K562 (cell line): ENCODE measurements around the gene PPP1R3G.

Experiments
- CXXC5 ChIP-seq: fragments of 250-450 bp; sonication (Bioruptor Pico); IDR thresholded peaks from 2 replicates; pipeline ENCODE4 v1.8.0; 2022; ENCODE audit warnings: inconsistent platforms, mild to moderate bottlenecking, moderate library complexity
- ILK ChIP-seq: fragments of 450-650 bp; IDR thresholded peaks from 2 replicates; pipeline ENCODE4 v1.6.1; 2016; ENCODE audit warnings: missing genetic modification characterization, low read depth, mild to moderate bottlenecking, missing compliant biosample characterization, moderate library complexity, borderline replicate concordance
- LCOR ChIP-seq: sonication (generic); formaldehyde crosslinking; IDR thresholded peaks from 2 replicates; pipeline ENCODE4 v1.8.0; 2022; ENCODE audit warnings: mild to moderate bottlenecking, missing genetic modification reagents
- POLR2A ChIP-seq: fragments of 450-650 bp; conservative IDR thresholded peaks from 2 replicates; pipeline ENCODE4 v1.6.1; 2016
- SNRNP70 ChIP-seq: fragments of 200-400 bp; formaldehyde crosslinking; optimal IDR thresholded peaks from 2 replicates; pipeline ENCODE3; 2017; ENCODE audit warnings: low read depth, low read length
- ZBTB7A ChIP-seq: IDR thresholded peaks from 2 replicates; pipeline ENCODE4 v1.6.1; 2011; ENCODE audit warnings: low read depth, mild to moderate bottlenecking, low read length, moderate library complexity, borderline replicate concordance; ENCODE audit not compliant: control insufficient read depth
- ZFX ChIP-seq: sonication (generic); formaldehyde crosslinking; IDR thresholded peaks from 2 replicates; pipeline ENCODE4 v1.8.0; 2022; ENCODE audit warnings: mild to moderate bottlenecking, missing genetic modification reagents, moderate library complexity
- TF ChIP-seq, protein P1 (sequence below), 3 experiments: IDR thresholded peaks in 2 of 3; conservative IDR thresholded peaks in 1 of 3; 2 replicates each; pipeline ENCODE4 v1.5.1; 2011 to 2012; ENCODE audit warnings: low read length in 3 of 3, mild to moderate bottlenecking in 3 of 3, control low read depth in 2 of 3, improper control_type of control experiment in 1 of 3, inconsistent platforms in 1 of 3, low read depth in 1 of 3, mixed read lengths in 1 of 3, moderate library complexity in 1 of 3; ENCODE audit not compliant: insufficient read depth in 2 of 3
- TF ChIP-seq, protein P2 (sequence below), 2 experiments: fragments of 450-650 bp; formaldehyde crosslinking in 1 of 2; IDR thresholded peaks; 2 replicates each; pipeline versions ENCODE4 v1.4.0 to v1.6.1; 2014 to 2020; ENCODE audit warnings: mild to moderate bottlenecking in 2 of 2, borderline replicate concordance in 1 of 2, low read depth in 1 of 2

DNA sequence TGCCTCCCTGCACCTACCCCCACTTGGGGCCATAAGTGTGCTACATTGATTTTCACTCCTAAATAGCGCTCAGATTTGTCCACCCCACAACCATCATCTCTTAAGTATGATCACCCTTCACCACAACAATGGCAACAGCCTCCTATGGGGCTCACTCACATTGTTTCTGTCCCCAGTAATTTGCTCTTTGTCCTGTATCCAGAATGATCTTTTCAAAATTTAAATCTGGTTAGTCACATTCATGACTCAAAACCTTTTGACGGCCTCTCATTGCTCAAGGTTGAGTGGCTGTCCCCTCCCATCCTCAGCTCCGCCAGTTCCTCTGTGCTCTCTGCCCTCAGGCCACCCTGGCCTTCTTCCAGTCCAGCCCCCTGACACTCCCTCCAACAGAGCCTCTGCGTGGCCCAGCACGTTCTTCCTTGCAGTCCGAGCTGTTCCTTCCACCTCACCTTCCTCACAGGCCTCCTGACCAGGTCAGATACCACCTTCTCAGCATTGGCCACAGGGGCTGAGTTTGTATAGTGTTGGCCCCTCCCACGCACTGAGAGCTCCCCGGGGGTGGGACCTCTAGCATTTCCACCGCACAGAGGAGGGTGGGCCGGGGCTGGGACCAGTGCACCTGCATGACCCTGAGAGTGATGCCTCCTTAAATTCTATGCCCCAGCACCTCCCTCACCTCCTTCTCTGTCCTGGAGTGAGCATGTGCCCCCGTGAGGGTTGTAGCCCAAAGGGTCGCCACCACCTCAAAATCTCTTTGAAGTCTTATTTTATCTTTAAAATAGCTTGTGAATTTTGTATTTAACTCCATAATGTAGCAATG, 2.4 kb upstream of the PPP1R3G start:
- TF ChIP-seq, protein P1, sequence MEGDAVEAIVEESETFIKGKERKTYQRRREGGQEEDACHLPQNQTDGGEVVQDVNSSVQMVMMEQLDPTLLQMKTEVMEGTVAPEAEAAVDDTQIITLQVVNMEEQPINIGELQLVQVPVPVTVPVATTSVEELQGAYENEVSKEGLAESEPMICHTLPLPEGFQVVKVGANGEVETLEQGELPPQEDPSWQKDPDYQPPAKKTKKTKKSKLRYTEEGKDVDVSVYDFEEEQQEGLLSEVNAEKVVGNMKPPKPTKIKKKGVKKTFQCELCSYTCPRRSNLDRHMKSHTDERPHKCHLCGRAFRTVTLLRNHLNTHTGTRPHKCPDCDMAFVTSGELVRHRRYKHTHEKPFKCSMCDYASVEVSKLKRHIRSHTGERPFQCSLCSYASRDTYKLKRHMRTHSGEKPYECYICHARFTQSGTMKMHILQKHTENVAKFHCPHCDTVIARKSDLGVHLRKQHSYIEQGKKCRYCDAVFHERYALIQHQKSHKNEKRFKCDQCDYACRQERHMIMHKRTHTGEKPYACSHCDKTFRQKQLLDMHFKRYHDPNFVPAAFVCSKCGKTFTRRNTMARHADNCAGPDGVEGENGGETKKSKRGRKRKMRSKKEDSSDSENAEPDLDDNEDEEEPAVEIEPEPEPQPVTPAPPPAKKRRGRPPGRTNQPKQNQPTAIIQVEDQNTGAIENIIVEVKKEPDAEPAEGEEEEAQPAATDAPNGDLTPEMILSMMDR (IDR thresholded peaks at IDR 0.05 in 2 of 3, conservative IDR thresholded peaks at IDR 0.05 in 1 of 3; ENCODE audit: insufficient read depth in 2 of 3, low read depth in 1 of 3, low read length in 3 of 3): no peak
- no peak for TF ChIP-seq ZBTB7A
- TF ChIP-seq POLR2A: no peak
- TF ChIP-seq LCOR: no peak
- TF ChIP-seq, protein P2, sequence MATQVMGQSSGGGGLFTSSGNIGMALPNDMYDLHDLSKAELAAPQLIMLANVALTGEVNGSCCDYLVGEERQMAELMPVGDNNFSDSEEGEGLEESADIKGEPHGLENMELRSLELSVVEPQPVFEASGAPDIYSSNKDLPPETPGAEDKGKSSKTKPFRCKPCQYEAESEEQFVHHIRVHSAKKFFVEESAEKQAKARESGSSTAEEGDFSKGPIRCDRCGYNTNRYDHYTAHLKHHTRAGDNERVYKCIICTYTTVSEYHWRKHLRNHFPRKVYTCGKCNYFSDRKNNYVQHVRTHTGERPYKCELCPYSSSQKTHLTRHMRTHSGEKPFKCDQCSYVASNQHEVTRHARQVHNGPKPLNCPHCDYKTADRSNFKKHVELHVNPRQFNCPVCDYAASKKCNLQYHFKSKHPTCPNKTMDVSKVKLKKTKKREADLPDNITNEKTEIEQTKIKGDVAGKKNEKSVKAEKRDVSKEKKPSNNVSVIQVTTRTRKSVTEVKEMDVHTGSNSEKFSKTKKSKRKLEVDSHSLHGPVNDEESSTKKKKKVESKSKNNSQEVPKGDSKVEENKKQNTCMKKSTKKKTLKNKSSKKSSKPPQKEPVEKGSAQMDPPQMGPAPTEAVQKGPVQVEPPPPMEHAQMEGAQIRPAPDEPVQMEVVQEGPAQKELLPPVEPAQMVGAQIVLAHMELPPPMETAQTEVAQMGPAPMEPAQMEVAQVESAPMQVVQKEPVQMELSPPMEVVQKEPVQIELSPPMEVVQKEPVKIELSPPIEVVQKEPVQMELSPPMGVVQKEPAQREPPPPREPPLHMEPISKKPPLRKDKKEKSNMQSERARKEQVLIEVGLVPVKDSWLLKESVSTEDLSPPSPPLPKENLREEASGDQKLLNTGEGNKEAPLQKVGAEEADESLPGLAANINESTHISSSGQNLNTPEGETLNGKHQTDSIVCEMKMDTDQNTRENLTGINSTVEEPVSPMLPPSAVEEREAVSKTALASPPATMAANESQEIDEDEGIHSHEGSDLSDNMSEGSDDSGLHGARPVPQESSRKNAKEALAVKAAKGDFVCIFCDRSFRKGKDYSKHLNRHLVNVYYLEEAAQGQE (IDR thresholded peaks at IDR 0.05; ENCODE audit: borderline replicate concordance): no peak
- TF ChIP-seq, protein P2 (CRISPR knock-in tag; IDR thresholded peaks at IDR 0.05; ENCODE audit: low read depth): no peak
- TF ChIP-seq CXXC5: no peak
- no peak for TF ChIP-seq SNRNP70
- TF ChIP-seq ILK (tag): no peak
- no peak for TF ChIP-seq ZFX (CRISPR knock-in tag)
